HepG2 (cell line): Measurements from ENCODE around the gene SLC16A3. TPM values are rescaled to one million over a fixed set of nuclear protein-coding genes. Genes with fewer than 3 reads are reported as not detected.

Source experiments
- ARHGAP35 ChIP-seq: sonication (generic); formaldehyde crosslinking; IDR thresholded peaks from 2 replicates; pipeline ENCODE4 v1.9.0; 2022; ENCODE audit warnings: mild to moderate bottlenecking, inconsistent platforms, moderate library complexity, missing genetic modification reagents, borderline replicate concordance
- HMG20A ChIP-seq: IDR thresholded peaks from 2 replicates; pipeline ENCODE4 v1.6.1; 2016; ENCODE audit warnings: borderline replicate concordance
- JUNB ChIP-seq: sonication (generic); formaldehyde crosslinking; IDR thresholded peaks from 2 replicates; pipeline ENCODE4 v1.8.0; 2022; ENCODE audit warnings: missing genetic modification reagents, mild to moderate bottlenecking, borderline replicate concordance
- KDM2A ChIP-seq: sonication (generic); formaldehyde crosslinking; IDR thresholded peaks from 2 replicates; pipeline ENCODE4 v1.4.0; 2020; ENCODE audit warnings: low read depth, missing genetic modification reagents, borderline replicate concordance
- RAD51 ChIP-seq: fragments of 450-650 bp; IDR thresholded peaks from 2 replicates; pipeline ENCODE4 v1.6.1; 2016; ENCODE audit warnings: borderline replicate concordance
- SATB2 ChIP-seq: sonication (generic); formaldehyde crosslinking; IDR thresholded peaks from 2 replicates; pipeline ENCODE4 v1.5.0; 2020; ENCODE audit warnings: missing genetic modification reagents
- SMAD1 ChIP-seq: sonication (generic); formaldehyde crosslinking; IDR thresholded peaks from 2 replicates; pipeline ENCODE4 v1.4.0; 2020; ENCODE audit warnings: missing genetic modification reagents, low read depth, mild to moderate bottlenecking, borderline replicate concordance
- SP2 ChIP-seq: sonication (generic); formaldehyde crosslinking; IDR thresholded peaks from 2 replicates; pipeline ENCODE4 v1.5.1; 2020; ENCODE audit warnings: mild to moderate bottlenecking, missing genetic modification reagents
- SRSF9 ChIP-seq: fragments of 200-400 bp; formaldehyde crosslinking; IDR thresholded peaks from 2 replicates; pipeline ENCODE4 v1.6.1; 2018; ENCODE audit warnings: borderline replicate concordance, mild to moderate bottlenecking, low read depth, low read length; ENCODE audit not compliant: insufficient read depth, poor library complexity, severe bottlenecking
- STAT5B ChIP-seq: sonication (generic); formaldehyde crosslinking; IDR thresholded peaks from 2 replicates; pipeline ENCODE4 v1.4.0; 2020; ENCODE audit warnings: missing genetic modification reagents
- TEAD3 ChIP-seq: optimal IDR thresholded peaks from 2 replicates; pipeline ENCODE3; 2016; ENCODE audit warnings: borderline replicate concordance
- TOE1 ChIP-seq: sonication (generic); formaldehyde crosslinking; IDR thresholded peaks from 2 replicates; pipeline ENCODE4 v1.4.0; 2020; ENCODE audit warnings: mild to moderate bottlenecking, missing genetic modification reagents
- U2AF2 ChIP-seq: fragments of 200-400 bp; formaldehyde crosslinking; IDR thresholded peaks from 2 replicates; pipeline ENCODE4 v1.6.1; 2017; ENCODE audit warnings: low read depth, mild to moderate bottlenecking, low read length
- ZFP41 ChIP-seq: sonication (generic); formaldehyde crosslinking; IDR thresholded peaks from 2 replicates; pipeline ENCODE4 v1.4.0; 2020; ENCODE audit warnings: mild to moderate bottlenecking, missing genetic modification reagents, borderline replicate concordance
- ZFP62 ChIP-seq: sonication (generic); formaldehyde crosslinking; IDR thresholded peaks from 2 replicates; pipeline ENCODE4 v1.4.0; 2020; ENCODE audit warnings: missing genetic modification reagents
- ZNF230 ChIP-seq: sonication (generic); formaldehyde crosslinking; IDR thresholded peaks from 2 replicates; pipeline ENCODE4 v1.4.0; 2020; ENCODE audit warnings: mild to moderate bottlenecking, missing genetic modification reagents
- ZNF546 ChIP-seq: sonication (generic); formaldehyde crosslinking; conservative IDR thresholded peaks from 2 replicates; pipeline ENCODE4 v1.8.1; 2023; ENCODE audit warnings: mild to moderate bottlenecking, missing genetic modification reagents
- ZNF644 ChIP-seq: IDR thresholded peaks from 2 replicates; pipeline ENCODE4 v1.6.1; 2016; ENCODE audit warnings: low read depth
- ZNF766 ChIP-seq: sonication (generic); formaldehyde crosslinking; IDR thresholded peaks from 2 replicates; pipeline ENCODE4 v1.5.0; 2020; ENCODE audit warnings: missing genetic modification reagents, borderline replicate concordance
- polyA plus RNA-seq, 8 experiments: library from polyadenylated mRNA; depleted of rRNA in 3 of 8; stranded (reverse) in 7 of 8; unstranded in 1 of 8; fragments of >200 nt; fragmentation: Illumina TruSeq in 4 of 8; extraction: Trizol in 4 of 8; gene quantifications; 2 replicates each; pipeline versions ENCODE4 v1.2.1 to v1.2.3, GENCODE V29; 2011 to 2016; ENCODE audit warnings: low read depth in 4 of 8, missing spikeins in 1 of 8, mixed read lengths in 1 of 8; ENCODE audit not compliant: insufficient read depth in 1 of 8
- total RNA-seq, 5 experiments: library from RNA; depleted of rRNA; stranded (reverse); fragments of >200 nt; fragmentation: Illumina TruSeq; extraction: Trizol; gene quantifications; 2 replicates each; pipeline ENCODE4 v1.2.3, GENCODE V29; 2016; ENCODE audit warnings: low read depth in 1 of 5
- TF ChIP-seq, protein P1 (sequence below): sonication (generic); formaldehyde crosslinking; IDR thresholded peaks from 2 replicates; pipeline ENCODE4 v1.4.0; 2020; ENCODE audit warnings: missing genetic modification reagents
- TF ChIP-seq, protein P2 (sequence below): IDR thresholded peaks from 2 replicates; pipeline ENCODE4 v1.4.0; 2020; ENCODE audit warnings: mild to moderate bottlenecking, missing genetic modification reagents
- TF ChIP-seq, protein P3 (sequence below): sonication (generic); formaldehyde crosslinking; IDR thresholded peaks from 2 replicates; pipeline ENCODE4 v1.5.0; 2020; ENCODE audit warnings: missing genetic modification reagents
- TF ChIP-seq, protein P4 (sequence below): sonication (generic); formaldehyde crosslinking; IDR thresholded peaks from 2 replicates; pipeline ENCODE4 v1.8.1; 2023; ENCODE audit warnings: mild to moderate bottlenecking, moderate library complexity, missing genetic modification reagents

SLC16A3 gene
- total and polyA plus RNA-seq, 2 of the 13 experiments (the other 11 are each of a cell fraction or from before 2014, with no cell fraction given), result 242 to 349 TPM

DNA sequence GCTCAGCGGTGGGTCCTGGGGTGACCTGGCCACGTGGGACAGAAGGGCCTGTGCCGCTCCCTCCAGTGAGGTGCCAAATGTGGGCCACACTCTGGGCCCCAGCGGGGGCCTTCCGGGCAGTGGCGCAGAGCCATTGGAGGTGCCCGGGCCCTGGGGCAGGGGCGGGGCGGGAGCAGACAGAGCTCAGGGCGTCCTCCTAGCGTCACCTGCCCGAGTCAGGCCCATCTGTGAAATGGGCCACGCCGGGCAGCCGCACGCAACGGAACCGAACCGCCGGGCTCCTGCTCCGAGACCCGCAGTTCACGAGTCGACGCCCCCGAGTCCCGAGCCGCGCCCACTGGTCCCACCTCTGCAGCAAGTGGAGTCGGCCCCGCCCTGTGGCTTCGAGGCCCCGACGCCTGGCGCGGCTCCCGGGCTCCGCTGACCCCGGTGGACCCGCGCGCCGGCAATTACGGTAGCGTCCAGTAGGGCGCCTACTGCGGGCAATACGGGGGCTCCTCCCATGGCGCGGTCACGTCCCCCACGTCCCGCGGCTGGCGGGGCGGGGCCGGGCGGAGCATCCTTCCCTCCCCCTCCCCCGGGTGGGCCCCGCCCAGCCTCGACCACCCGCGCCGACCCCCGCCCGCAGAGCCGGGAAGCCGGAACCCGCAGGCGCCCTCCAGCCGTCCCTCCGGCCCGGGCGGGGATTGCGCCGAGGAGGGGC, 1.9 kb downstream of the SLC16A3 start (continued):
- TF ChIP-seq RAD51 (no peak), HMG20A (CRISPR knock-in tag) (no peak; the same call in 1 of the 2 replicates), ZNF766 (CRISPR knock-in tag) (peak; percentile 98), ZFP62 (CRISPR knock-in tag) (peak; percentile 77; the same call in 1 of the 2 replicates), ARHGAP35 (peak; percentile 92), ZNF546 (peak; percentile 97), TEAD3 (CRISPR knock-in tag) (peak; percentile 51), SATB2 (CRISPR knock-in tag) (peak; percentile 96), SRSF9 (no peak), SP2 (CRISPR knock-in tag) (peak; percentile 16; the same call in 1 of the 2 replicates), STAT5B (CRISPR knock-in tag) (no peak; the same call in 1 of the 2 replicates), ZFP41 (CRISPR knock-in tag) (peak; percentile 83; the same call in 1 of the 2 replicates), JUNB (CRISPR knock-in tag) (peak; percentile 76; the same call in 1 of the 2 replicates), TOE1 (no peak), ZNF230 (CRISPR knock-in tag) (peak; percentile 99), SMAD1 (CRISPR knock-in tag) (no peak), KDM2A (CRISPR knock-in tag) (peak; percentile 76), U2AF2 (no peak), ZNF644 (CRISPR knock-in tag) (no peak; the same call in 1 of the 2 replicates)
- TF ChIP-seq, protein P1, sequence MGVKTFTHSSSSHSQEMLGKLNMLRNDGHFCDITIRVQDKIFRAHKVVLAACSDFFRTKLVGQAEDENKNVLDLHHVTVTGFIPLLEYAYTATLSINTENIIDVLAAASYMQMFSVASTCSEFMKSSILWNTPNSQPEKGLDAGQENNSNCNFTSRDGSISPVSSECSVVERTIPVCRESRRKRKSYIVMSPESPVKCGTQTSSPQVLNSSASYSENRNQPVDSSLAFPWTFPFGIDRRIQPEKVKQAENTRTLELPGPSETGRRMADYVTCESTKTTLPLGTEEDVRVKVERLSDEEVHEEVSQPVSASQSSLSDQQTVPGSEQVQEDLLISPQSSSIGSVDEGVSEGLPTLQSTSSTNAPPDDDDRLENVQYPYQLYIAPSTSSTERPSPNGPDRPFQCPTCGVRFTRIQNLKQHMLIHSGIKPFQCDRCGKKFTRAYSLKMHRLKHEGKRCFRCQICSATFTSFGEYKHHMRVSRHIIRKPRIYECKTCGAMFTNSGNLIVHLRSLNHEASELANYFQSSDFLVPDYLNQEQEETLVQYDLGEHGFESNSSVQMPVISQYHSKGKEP (CRISPR knock-in tag), result no peak
- TF ChIP-seq, protein P2, sequence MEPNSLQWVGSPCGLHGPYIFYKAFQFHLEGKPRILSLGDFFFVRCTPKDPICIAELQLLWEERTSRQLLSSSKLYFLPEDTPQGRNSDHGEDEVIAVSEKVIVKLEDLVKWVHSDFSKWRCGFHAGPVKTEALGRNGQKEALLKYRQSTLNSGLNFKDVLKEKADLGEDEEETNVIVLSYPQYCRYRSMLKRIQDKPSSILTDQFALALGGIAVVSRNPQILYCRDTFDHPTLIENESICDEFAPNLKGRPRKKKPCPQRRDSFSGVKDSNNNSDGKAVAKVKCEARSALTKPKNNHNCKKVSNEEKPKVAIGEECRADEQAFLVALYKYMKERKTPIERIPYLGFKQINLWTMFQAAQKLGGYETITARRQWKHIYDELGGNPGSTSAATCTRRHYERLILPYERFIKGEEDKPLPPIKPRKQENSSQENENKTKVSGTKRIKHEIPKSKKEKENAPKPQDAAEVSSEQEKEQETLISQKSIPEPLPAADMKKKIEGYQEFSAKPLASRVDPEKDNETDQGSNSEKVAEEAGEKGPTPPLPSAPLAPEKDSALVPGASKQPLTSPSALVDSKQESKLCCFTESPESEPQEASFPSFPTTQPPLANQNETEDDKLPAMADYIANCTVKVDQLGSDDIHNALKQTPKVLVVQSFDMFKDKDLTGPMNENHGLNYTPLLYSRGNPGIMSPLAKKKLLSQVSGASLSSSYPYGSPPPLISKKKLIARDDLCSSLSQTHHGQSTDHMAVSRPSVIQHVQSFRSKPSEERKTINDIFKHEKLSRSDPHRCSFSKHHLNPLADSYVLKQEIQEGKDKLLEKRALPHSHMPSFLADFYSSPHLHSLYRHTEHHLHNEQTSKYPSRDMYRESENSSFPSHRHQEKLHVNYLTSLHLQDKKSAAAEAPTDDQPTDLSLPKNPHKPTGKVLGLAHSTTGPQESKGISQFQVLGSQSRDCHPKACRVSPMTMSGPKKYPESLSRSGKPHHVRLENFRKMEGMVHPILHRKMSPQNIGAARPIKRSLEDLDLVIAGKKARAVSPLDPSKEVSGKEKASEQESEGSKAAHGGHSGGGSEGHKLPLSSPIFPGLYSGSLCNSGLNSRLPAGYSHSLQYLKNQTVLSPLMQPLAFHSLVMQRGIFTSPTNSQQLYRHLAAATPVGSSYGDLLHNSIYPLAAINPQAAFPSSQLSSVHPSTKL (CRISPR knock-in tag), result peak; percentile 83
- TF ChIP-seq, protein P3, sequence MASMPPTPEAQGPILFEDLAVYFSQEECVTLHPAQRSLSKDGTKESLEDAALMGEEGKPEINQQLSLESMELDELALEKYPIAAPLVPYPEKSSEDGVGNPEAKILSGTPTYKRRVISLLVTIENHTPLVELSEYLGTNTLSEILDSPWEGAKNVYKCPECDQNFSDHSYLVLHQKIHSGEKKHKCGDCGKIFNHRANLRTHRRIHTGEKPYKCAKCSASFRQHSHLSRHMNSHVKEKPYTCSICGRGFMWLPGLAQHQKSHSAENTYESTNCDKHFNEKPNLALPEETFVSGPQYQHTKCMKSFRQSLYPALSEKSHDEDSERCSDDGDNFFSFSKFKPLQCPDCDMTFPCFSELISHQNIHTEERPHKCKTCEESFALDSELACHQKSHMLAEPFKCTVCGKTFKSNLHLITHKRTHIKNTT (CRISPR knock-in tag), result no peak
- TF ChIP-seq, protein P4, sequence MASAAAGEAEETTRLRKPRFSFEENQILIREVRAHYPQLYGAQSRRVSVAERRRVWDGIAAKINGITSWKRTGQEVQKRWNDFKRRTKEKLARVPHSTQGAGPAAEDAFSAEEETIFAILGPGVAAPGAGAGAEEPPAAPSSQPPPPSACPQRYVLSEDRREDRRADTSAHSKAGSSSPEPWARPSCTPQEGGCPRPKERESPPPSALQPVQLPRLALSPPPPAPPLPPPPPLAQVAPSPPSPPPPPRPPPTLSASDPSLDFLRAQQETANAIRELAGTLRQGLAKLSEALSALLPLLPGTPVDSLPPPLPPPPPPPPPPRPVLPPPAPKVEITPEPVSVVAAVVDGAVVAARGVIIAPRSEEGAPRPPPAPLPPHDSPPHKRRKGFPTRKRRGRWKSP, result peak; percentile 92
